ENCODE data around the gene UST.

DNA sequence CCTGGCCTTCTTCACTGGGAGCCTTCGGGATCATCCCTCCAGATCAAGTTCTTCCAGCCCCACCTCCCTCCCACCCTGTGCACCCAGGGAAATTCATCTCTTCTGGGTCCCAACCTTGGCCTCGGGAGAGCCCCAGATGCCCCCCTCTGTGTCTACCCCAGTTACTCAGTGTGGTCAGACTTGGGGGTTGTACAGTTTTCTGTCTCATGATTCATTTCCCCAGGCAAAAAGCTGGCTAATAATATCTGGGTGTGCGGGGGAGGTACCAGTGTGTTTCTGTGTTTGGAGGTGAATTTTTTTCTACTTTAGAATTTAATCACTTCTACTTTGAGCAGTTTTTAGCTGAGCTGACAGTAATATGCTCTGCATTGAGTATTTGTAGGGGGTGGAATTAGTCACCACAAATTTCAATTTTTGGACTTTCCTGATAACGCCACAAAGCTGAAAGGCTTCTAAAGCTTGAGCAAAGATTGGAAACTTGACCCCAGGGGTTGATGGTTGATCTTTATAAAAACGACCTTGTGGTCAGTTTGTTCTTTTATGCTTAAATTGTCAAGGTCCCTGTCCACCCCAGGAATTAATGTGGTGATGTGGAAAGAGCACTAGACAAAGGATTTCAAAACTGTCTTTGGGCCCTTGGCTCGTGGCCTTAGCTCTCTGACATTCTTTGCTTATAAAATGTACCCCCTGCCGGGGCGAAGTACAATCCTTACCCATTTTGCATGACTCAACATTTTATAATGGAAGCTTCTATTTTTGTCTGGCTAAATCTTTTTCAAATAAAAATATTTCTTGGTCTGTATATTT, 286.0 kb downstream of the UST start:
- TF ChIP-seq POLR2A (IDR thresholded peaks at IDR 0.05; ENCODE audit: low read depth, low read length) (no peak; the same call in 1 of the 2 replicates), POLR2AphosphoS5 (IDR thresholded peaks at IDR 0.05; ENCODE audit: low read depth, low read length) (no peak), TAF1 (IDR thresholded peaks at IDR 0.05; ENCODE audit: low read depth, low read length) (peak; percentile 37; the same call in 1 of the 2 replicates)

Data from GM12891 (cell line).